ENCODE results near the gene JAGN1. TPM values are rescaled to one million over a fixed set of nuclear protein-coding genes. Genes with fewer than 3 reads are reported as not detected.

The JAGN1 gene
- total and polyA plus RNA-seq, 9 of the 15 experiments (the other 6 are each of a cell fraction or from before 2014, with no cell fraction given), result 31.6 to 77.8 (median 40.3) TPM

- TF ChIP-seq KDM5B (IDR thresholded peaks at IDR 0.05; ENCODE audit: insufficient replicate concordance, low read depth, low read length), result peak; percentile 79
- TF ChIP-seq SAFB (IDR thresholded peaks at IDR 0.05; ENCODE audit: borderline replicate concordance, low read depth, low read length), result peak; percentile 98
- TF ChIP-seq SRSF9 (IDR thresholded peaks at IDR 0.05; ENCODE audit: borderline replicate concordance, low read depth, low read length), result no peak
- peak; percentile 93 for TF ChIP-seq TBP (optimal IDR thresholded peaks at IDR 0.05; ENCODE audit: low read depth, low read length)
- peak; percentile 34; the same call in 1 of the 2 replicates for TF ChIP-seq NFRKB (IDR thresholded peaks at IDR 0.05; ENCODE audit: low read depth)
- TF ChIP-seq SMARCA4 (IDR thresholded peaks at IDR 0.05), result peak; percentile 18; the same call in 1 of the 2 replicates
- peak; percentile 94 for TF ChIP-seq ELF2 (CRISPR knock-in tag; IDR thresholded peaks at IDR 0.05)
- TF ChIP-seq PHF8 (IDR thresholded peaks at IDR 0.05; ENCODE audit: borderline replicate concordance, low read length), result peak; percentile 98
- no peak; the same call in 1 of the 2 replicates for TF ChIP-seq REST (IDR thresholded peaks at IDR 0.05; ENCODE audit: borderline replicate concordance)
- peak; percentile 79 for TF ChIP-seq REST (CRISPR knock-in tag; IDR thresholded peaks at IDR 0.05; ENCODE audit: low read depth)
- TF ChIP-seq CCAR2 (IDR thresholded peaks at IDR 0.05; ENCODE audit: low read depth, low read length), result no peak
- peak; percentile 88 for TF ChIP-seq PML (IDR thresholded peaks at IDR 0.05; ENCODE audit: low read length)
- peak; percentile 48; the same call in 1 of the 2 replicates for TF ChIP-seq LCOR (CRISPR knock-in tag; IDR thresholded peaks at IDR 0.05)
- TF ChIP-seq HDAC1 (IDR thresholded peaks at IDR 0.05), result peak in 1 of 2 experiments; percentile 91; a peak in 2 of 4 replicates
- TF ChIP-seq, protein P1, sequence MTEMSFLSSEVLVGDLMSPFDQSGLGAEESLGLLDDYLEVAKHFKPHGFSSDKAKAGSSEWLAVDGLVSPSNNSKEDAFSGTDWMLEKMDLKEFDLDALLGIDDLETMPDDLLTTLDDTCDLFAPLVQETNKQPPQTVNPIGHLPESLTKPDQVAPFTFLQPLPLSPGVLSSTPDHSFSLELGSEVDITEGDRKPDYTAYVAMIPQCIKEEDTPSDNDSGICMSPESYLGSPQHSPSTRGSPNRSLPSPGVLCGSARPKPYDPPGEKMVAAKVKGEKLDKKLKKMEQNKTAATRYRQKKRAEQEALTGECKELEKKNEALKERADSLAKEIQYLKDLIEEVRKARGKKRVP (CRISPR knock-in tag; IDR thresholded peaks at IDR 0.05), result 0 out of 2 replicates have a peak, but pooled peaks have one; percentile 40
- peak; percentile 93; the same call in 1 of the 2 replicates for TF ChIP-seq MTA3 (IDR thresholded peaks at IDR 0.05; ENCODE audit: borderline replicate concordance)
Observed at GRCh38 chr3:9890249-9891071, at the start of gene JAGN1 (continued).

Measured in K562 (cell line).